Frontal cortex (tissue), 4 donors: Measurements from ENCODE around the gene PDK2. TPM values are rescaled to one million over a fixed set of nuclear protein-coding genes. Genes with fewer than 3 reads are reported as not detected.
A peak's percentile ranks its signal among the peaks of the same experiment; 100 is the strongest.

ENCODE experiments used
- DNase-seq, 2 donors: peaks; one replicate each; pipeline ENCODE4 v3.0.0; 2012; ENCODE audit warnings: low spot score in 2 of 2
- FAIRE-seq: peaks from 2 replicates; lab custom pipeline; 2012; peaks lifted over from hg19 to GRCh38; lab: Jason Lieb, UNC
- total RNA-seq: library from RNA; depleted of rRNA; stranded (reverse); fragments of >200 nt; gene quantifications from one replicate; pipeline ENCODE4 v1.2.3, GENCODE V29; 2014
- donor health status: control.
- donor health status: control.
- donor health status: control.

Gene PDK2
- total RNA-seq, 1 donor from 2014 or later, result 11.8 TPM

GRCh38 chr17:50097455-50097854 is 2.3 kb downstream of the PDK2 start:
- no peak for FAIRE-seq
- no peak for DNase-seq

- DNase-seq, result no peak
- FAIRE-seq, result no peak
These were observed 2.8 kb downstream of the PDK2 start for GRCh38 chr17:50097926-50098325.

- FAIRE-seq, result no peak
These were observed 3.4 kb downstream of the PDK2 start for GRCh38 chr17:50098583-50098982.

GRCh38 chr17:50099003-50099402 is 3.9 kb downstream of the PDK2 start:
- DNase-seq (no peak), FAIRE-seq (no peak)

More at GRCh38 chr17:50098583-50098982, 3.4 kb downstream of the PDK2 start:
- DNase-seq, result no peak

DNA sequence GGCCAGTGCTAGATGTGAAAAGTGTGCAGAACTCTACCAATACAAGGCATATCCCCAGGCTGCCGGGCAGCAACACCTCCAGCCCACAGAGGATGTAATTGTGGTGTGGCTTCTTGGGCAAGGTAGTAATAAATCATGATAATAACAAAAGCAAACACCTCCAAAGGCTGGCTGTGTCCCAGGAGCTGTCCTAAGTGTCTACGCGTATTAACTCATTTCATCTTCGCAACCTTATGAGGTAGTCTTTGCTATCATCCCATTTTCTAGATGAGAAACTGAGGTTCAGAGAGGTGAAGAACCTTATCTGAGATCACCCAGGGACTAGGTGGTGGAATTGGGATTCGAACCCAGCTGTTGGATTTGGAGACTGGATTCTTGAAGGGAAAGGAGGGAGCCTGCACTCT is 5.3 kb downstream of the PDK2 start:
- no peak for FAIRE-seq
- DNase-seq, result no peak

GRCh38 chr17:50100921-50101345 is 5.8 kb downstream of the PDK2 start:
- FAIRE-seq (no peak), DNase-seq (no peak)

GRCh38 chr17:50101346-50102163 is 6.4 kb downstream of the PDK2 start:
- FAIRE-seq, result no peak
- peak in 1 of 2 donors; percentile 65 for DNase-seq

GRCh38 chr17:50102164-50102991 is 7.2 kb downstream of the PDK2 start:
- FAIRE-seq, result no peak

GRCh38 chr17:50103252-50103651 is 8.1 kb downstream of the PDK2 start:
- FAIRE-seq (no peak), DNase-seq (no peak)

More at GRCh38 chr17:50102164-50102991, 7.2 kb downstream of the PDK2 start:
- DNase-seq, result peak; percentile 67 to 71

GRCh38 chr17:50103941-50104340 is 8.8 kb downstream of the PDK2 start:
- no peak for DNase-seq
- no peak for FAIRE-seq

GRCh38 chr17:50105811-50106210 is 10.7 kb downstream of the PDK2 start:
- DNase-seq (no peak), FAIRE-seq (no peak)

DNA sequence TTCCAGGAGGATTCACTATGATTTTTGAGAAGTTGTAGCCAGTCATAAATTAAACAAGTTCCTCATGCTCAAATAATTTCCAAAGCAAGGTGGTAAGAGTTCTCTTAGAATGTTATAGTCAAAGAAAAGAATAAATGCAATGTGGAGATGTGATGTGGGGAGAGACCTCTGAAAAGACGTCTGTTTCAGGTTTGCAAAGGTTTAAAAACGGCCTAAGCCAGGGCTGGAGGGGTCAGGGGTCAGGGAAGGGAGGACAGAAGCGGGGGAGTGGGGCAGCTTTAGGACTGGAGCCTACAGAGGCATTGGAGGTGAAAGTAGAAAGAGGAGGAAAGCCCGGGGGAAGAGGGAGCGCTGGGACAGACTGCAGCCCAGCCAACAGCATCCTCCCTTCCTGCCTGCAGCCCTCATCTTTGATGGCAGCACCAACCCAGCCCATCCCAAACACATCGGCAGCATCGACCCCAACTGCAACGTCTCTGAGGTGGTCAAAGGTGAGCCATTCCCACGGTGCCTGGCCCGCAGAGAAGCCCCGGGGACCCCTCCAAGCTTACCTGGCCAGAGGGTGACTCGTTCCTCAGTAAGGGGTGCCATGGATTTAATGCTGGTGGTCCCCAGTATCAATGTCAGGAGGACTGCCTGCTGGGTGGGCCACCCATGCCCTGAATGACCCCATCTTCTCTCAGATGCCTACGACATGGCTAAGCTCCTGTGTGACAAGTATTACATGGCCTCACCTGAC is 11.4 kb downstream of the PDK2 start:
- no peak for DNase-seq
- FAIRE-seq, result no peak

GRCh38 chr17:50107790-50108414 is 12.8 kb downstream of the PDK2 start:
- DNase-seq (no peak), FAIRE-seq (no peak)

- DNase-seq (no peak), FAIRE-seq (no peak)
These were observed 13.4 kb downstream of the PDK2 start for GRCh38 chr17:50108556-50108955.

DNA sequence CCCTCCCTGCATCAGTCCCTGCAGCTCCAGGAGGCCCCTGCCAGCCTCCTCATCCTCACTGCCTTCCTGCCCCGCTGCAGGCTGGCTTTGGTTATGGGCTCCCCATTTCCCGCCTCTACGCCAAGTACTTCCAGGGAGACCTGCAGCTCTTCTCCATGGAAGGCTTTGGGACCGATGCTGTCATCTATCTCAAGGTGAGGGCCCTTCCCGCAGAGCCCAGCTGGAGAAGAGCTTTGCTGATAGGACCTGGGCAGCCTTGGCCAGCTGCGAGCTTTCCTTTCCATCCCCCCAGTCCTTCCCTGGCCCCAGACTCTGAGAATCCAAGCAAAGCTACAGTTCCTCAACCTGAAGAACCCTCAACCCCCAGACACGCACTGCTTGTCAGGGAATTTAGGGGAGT is 14.1 kb downstream of the PDK2 start:
- FAIRE-seq (no peak), DNase-seq (no peak)

DNA sequence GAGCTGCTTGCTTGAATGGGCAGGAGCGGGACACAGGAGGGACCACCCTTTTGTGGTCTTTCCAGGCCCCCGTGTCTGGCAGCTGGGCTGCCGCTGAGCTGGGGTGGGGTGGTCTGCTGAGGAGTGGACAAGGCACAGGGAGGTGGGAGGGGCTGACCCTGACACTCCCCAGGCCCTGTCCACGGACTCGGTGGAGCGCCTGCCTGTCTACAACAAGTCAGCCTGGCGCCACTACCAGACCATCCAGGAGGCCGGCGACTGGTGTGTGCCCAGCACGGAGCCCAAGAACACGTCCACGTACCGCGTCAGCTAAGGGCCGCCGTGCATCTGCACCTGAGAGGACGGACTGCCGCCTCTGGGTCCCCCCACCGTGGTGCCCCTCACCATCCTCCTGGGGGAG is 14.6 kb downstream of the PDK2 start:
- DNase-seq (no peak), FAIRE-seq (no peak)

DNA sequence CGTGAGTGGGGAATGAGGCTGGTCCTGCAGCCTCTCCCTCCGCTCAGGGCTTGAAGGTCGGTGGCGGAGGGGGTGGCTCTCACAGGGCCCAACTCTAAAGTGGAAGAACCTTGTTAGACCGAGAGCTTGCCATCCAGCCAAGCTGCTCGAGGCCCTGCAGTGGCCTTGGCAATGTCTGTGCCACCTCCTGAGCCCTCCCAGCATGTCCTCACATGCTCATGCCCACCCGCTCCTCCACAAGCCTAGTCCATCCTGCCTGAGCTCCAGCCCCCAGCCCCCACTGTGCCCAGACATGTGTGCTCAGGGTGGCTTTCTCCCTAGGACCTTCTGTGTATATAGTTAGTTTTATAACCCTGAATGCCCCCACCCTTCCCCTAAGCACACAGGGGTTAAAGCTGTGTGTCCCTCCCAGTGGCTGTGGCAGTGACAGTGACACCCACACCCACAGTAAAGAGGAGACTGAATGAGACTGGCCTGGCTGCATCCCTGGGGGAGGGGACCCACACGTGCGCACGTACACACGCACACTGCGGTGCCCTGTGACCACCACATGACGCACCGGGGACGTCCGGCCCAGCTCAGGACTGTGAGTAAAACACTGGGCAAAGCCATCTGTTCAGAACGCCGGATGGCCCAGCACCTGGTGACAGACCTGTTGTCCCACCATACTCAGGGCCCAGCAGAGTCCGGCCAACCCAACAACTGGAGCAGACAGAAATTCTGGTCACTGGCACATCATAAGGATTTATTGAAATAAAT is 15.6 kb downstream of the PDK2 start:
- DNase-seq (no peak), FAIRE-seq (no peak)

- peak in 1 of 2 donors; percentile 70 for DNase-seq
- FAIRE-seq, result no peak
These were observed 16.8 kb downstream of the PDK2 start for GRCh38 chr17:50111673-50112655.
